HL-60/S4 (cell line): Measurements from ENCODE around the gene COL20A1.
"Not testable (repeated sequence)": the region's sequence is repeated elsewhere in the genome, so short reads cannot be mapped to it uniquely, and the experiment has no call there.

Experiments
- in situ Hi-C: fragments of 300-500 bp; cut with MboI; formaldehyde crosslinking; loops from 2 replicates; pipeline ENCODE4 v1.14.3; 2022; ENCODE audit warnings: low sequenced_read_pairs

The COL20A1 gene

GRCh38 chr20:63305933-63306672 lies 13.1 kb downstream of the COL20A1 start:
- in situ Hi-C loops = not testable (repeated sequence)

DNA sequence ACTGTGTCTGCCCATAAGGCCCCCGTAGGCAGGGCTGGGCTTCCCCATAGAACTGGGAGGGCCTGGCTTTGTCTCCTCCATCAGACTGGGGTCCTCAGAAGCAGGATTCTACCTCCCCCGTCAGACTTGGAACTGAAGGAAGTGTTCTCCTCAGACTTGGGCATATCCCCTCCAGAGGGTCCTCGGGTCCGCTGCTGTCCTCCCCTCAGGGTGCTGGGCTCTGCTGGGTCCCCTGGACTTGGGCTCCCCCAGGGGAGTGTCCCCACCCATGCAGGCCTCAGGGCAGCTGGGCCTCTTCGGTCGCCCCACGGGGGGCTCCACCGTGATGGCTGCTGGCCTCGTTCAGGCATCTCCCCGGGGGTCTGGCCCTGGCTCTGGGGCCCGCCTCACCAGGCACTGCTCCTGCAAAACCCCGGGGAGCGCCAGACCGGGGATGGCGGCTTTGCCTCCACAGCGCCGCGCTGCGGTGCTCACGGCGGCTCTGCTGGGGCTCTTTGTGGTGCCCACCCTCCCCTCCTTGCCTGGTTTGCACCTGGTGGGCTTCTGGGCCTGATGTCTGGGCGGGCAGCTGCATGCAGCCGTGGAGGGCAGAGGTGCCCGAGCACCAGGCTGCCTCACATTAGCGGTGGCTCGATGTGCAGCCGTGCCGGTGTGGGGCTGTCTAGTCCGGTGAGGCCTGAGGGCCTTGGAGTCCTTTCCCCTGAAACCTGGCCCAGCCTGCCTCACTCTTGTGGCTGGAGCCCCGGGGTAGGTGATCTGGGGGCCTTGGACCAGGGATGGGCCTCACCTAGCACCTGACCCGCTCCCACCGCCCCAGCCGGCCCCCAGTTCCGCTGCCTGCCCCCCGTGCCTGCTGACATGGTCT lies 13.9 kb downstream of the COL20A1 start:
- in situ Hi-C loops = no loop called here

GRCh38 chr20:63307538-63308217 lies 14.7 kb downstream of the COL20A1 start:
- in situ Hi-C loops = no loop called here

GRCh38 chr20:63308218-63308911 lies 15.4 kb downstream of the COL20A1 start:
- in situ Hi-C loops = no loop called here

DNA sequence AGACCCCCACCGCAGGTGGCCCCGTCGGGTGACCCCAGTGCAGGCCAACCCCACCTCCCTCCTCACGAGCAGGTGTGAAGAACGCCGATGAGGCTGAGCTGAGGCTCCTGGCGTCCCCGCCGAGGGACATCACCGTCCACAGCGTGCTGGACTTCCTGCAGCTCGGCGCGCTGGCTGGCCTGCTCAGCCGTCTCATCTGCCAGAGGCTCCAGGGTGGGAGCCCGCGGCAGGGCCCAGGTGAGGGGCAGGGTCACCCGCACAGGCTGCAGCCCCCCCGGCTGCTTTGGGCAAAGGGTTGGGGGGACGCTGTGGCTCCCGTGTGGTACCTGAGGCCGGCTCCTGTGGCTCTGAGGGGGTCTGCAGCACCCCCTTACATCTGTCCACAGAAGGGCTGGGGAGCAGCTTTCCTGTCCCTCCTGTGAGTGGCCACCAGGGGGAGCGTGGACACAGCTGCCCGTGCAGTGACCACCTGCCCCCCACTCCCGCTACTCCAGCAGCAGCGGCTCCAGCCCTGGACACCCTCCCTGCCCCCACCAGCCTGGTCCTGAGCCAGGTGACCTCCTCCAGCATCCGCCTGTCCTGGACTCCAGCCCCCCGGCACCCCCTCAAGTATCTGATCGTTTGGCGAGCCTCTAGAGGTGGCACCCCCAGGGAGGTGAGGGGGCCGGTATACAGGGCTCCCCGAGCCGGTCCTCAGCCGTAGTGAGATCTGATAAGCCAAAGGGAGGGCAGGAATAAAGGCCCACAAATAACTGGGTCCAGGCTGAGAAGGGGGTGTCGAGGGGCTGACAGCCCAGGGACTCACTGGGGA lies 16.5 kb downstream of the COL20A1 start:
- in situ Hi-C loops = no loop called here

DNA sequence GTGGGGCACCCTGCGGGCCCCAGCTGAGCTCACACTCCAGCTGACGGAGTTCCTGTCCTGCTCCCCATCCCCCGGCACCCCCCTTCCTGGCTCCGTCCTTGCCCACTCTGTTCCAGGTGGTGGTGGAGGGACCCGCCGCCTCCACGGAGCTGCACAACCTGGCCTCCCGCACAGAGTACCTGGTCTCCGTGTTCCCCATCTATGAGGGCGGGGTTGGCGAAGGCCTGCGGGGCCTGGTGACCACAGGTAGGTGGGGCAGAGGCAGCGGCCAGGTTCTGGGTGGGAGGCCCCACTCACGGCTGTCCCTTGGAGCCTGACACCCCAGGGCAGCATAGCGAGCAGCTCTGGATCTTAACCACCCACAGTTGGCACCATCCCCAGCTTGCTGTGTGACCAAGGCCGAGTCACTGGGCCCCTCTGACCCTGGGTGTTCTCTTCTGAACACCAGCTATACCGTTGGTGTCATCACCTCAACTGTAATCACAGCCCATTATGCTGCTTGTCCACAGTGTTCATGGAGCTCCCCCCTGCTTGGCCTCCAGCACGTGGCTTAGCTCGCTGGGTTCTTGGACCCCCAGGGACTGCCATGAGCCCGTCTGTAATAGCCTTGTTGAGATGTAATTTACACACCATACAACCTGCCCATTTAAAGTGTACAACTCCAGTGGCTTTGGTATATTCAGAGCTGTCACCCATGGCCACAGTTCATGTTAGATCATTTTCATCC lies 17.4 kb downstream of the COL20A1 start:
- in situ Hi-C loops = no loop called here

DNA sequence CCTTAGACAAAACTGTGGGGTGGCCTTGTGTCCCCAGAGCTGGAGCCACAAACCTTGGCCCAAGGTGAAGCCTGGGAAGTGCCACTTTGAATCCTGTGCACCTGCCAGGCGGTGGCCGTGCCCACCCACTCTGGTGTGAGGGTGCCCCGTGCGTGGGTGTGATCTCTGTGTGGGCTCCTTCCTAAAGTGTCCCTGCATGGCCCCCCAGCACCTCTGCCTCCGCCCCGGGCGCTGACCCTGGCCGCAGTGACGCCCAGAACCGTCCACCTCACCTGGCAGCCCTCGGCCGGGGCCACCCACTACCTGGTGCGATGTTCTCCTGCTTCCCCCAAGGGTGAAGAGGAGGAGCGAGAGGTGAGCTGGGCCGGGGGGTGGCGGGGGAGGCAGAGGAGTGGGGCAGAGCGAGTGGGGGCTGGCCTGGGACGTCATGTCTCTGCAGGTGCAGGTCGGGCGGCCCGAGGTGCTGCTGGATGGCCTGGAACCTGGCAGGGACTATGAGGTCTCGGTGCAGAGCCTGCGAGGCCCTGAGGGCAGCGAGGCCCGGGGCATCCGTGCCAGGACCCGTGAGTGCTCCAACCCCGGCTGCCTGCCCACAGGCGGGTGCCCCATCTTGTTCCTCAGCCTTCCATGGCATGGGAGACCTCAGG lies 18.3 kb downstream of the COL20A1 start:
- in situ Hi-C loops = no loop called here

- in situ Hi-C loops = no loop called here
Measured at GRCh38 chr20:63311833-63312243, 18.9 kb downstream of the COL20A1 start.

GRCh38 chr20:63312273-63312672 lies 19.3 kb downstream of the COL20A1 start:
- in situ Hi-C loops = no loop called here

DNA sequence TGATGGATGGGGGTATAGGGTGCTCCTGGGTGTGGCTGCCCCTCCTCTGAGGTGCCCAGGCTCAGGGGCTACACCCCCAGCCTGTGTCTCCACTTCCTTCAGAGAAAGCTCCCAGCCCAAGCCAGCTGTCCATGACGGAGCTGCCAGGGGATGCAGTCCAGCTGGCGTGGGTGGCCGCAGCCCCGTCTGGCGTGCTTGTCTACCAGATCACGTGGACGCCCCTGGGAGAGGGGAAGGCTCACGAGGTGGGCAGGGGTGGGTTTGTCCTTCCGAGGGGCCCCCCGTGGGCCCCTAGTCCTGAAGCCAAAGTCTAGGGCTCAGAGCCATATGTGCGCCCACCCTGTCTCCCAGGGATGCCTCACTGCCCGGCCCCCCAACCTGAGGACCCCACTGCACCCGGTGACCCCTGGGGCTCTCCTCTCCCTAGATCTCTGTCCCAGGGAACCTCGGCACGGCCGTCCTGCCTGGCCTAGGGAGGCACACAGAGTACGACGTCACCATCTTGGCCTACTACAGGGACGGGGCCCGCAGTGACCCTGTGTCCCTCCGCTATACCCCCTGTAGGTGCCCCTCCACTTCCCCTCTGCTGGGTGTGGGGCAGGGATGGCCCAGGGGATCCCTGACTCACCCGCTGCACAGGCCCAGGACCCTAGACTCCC lies 19.8 kb downstream of the COL20A1 start:
- in situ Hi-C loops = no loop called here

DNA sequence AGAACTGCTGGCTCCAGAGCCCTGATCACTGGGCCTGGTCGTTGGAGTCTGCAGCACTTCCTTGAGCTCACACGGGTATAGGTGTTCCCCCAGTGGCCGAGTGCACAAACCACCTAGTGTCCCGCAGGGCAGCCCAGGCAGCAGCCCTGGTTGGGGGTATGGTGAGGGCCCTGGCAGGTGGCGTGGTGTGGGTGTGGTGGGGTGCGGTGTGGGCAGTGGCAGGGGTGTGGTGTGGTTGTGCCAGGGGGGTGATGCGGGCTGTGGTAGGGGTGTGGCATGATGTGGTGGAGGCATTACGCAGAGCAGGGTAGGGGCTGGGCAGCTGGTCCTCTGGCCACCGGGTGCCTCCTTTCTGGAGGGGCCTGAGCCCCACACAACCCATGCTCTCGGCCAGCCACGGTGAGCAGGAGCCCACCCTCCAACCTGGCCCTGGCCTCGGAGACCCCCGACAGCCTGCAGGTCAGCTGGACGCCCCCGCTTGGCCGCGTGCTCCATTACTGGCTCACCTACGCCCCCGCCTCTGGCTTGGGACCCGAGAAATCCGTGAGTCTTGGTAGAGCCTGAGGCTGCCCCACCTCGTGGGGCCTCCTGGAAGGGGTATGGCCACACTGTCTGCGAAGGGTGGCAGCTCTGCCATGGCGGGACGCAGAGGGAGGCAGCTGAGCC lies 20.5 kb downstream of the COL20A1 start:
- in situ Hi-C loops = no loop called here

- in situ Hi-C loops = no loop called here
Measured at GRCh38 chr20:63314015-63314471, 21.1 kb downstream of the COL20A1 start.

DNA sequence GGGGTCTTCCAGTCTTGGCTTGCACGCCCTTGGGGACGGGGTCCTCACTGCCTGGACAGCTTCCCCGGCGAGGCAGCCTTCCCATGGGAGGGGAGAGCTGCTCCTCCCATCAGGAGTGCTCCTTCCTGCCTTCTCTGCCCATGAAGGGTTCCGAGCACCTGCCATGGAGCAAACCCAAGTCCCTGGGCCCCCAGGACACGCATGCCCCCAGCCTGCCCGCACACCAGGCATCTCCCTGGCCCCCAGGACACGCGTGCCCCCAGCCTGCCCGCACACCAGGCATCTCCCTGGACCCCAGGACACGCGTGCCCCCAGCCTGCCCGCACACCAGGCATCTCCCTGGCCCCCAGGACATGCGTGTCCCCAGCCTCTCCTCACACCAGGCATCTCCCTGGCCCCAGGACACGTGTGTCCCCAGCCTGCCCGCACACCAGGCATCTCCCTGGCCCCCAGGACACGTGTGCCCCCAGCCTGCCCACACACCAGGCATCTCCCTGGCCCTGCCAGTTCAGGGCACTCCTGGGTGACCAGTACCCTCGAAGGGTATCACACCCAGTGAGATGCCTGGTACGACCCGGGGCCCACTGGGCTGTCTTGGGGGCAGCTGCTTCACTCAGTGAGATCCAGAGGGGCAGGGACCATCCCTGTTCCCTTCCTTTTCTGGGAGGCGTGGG lies 21.7 kb downstream of the COL20A1 start:
- in situ Hi-C loops = no loop called here

DNA sequence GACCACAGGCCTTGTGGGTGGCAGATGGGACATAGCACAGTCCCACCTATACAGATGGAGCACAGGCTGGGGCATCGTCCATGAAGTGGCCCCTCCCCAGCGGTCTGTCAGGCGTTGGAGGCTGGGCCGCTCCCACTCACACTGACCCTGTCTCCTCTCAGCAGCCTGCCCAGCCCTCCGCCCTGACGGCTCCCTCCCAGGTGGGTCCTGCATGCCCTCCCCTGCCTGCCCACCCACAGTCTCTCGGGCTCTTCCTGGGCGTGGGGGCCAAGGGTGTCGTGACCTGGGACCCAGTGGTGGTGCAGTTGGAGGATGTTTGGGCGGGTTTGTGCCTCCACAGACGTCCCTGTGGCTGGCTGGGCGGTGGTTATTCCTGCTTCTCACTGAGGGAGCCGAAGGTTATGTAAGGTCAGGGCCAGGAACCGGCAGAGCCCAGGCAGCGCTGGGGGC lies 22.3 kb downstream of the COL20A1 start:
- in situ Hi-C loops = no loop called here

DNA sequence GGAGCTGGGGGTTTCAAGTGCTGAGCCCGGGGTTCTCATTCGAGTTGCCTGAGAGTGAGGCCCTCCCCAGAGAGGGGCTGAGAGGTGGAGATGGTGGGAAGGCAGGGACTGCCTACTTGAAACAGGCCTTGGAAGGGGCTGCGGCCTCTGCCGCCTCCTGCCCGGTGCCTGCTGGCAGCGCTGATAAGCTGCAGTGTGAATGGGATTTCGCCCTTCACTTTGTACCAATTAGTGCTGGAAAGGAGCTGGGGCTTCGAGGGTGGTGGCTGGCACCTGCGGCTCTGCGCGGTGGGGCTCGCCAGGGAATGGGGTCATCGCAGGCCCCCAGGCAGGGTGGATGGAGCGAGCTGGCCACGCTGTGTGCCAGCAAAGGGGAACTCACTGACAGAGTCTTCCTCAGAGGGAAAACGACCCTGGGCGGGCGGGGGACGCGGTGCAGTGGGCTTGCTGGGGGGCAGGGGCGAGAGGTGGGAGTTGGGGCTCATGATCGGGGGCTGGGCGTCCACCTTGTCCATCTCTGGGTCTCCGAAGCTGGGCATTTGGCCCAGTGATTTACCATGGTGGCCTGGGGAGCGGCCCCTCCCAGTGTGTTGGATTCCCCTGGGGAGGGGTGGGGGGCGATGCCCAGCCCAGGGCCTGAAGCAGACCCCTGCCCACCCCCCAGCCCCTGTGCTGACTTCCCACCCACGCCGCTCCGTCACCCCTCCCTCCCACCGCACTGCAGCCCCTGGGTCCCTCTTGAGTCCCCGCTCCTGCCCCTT lies 22.9 kb downstream of the COL20A1 start:
- in situ Hi-C loops = no loop called here

DNA sequence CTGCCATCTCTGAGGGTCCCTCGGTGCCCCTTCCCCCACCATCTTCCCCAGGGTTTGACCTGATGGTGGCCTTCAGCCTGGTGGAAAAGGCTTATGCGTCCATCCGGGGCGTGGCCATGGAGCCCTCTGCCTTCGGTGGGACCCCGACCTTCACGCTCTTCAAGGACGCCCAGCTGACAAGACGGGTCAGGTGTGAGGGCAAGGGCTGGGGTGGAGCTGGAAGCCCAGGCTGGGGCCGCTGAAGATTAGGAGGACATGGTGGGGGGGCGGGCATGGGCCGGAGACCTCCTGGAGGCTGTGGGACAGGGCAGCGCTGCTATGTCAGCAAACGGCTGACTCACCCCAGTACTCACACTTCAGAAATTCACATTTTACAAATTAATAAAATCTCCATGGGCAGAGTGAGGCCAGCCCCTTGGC lies 23.5 kb downstream of the COL20A1 start:
- in situ Hi-C loops = no loop called here
